Activated gamma-delta T cell treated with Interleukin-2 at 50 U/mL for 16 hours (primary cell): Measurements from ENCODE around the gene NEK7.

Experiments used
- DNase-seq: peaks from one replicate; pipeline ENCODE4 v3.0.0-alpha.2; 2020

Gene NEK7

DNA sequence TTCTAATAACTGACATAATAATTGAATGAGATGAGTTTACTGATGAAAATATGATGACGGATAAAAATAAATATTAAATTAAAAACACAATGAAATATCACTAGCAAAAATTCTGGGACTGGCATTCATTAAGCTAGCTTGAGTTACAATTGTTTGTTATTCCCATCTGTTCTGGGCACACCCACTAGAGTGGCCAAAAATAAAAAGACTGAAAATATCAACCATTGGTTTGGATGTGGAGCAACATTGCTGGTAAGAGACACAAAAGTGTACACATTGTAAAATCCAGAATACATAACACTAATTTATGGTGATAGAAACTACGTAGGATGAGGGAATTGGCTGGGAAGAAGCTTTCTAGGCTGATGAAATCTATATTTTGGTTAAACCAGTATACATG is 9.6 kb upstream of the NEK7 start:
- DNase-seq = no peak

GRCh38 chr1:198150369-198150768 is 6.4 kb upstream of the NEK7 start:
- DNase-seq = no peak

- no peak for DNase-seq
Observed at GRCh38 chr1:198151688-198152087, 5.1 kb upstream of the NEK7 start.

- DNase-seq = no peak
Observed at GRCh38 chr1:198153103-198153502, 3.7 kb upstream of the NEK7 start.

DNA sequence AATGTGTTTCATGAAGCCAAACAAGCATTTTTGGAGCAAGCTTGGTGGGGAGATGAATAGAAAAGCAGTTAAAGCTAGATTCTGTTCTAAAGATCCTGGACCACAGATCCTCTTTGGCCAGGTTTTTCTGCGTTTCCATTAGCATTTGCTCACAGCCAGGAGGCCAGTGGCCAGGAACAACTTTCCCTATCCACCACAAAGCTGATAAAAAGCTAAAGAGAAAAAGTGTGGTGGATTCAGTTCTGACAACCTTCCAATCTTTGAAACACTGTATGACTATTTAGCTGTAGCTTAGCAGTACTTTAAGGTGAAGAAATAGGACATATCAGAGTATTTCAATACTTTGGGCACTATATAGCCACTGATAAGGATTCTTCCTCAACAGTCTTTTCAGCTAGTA is 3.0 kb upstream of the NEK7 start:
- DNase-seq = no peak

GRCh38 chr1:198155253-198155652 is 1.5 kb upstream of the NEK7 start:
- no peak for DNase-seq

- DNase-seq = peak; percentile 69
Observed at GRCh38 chr1:198156111-198156744, 570 bp upstream of the NEK7 start.

DNA sequence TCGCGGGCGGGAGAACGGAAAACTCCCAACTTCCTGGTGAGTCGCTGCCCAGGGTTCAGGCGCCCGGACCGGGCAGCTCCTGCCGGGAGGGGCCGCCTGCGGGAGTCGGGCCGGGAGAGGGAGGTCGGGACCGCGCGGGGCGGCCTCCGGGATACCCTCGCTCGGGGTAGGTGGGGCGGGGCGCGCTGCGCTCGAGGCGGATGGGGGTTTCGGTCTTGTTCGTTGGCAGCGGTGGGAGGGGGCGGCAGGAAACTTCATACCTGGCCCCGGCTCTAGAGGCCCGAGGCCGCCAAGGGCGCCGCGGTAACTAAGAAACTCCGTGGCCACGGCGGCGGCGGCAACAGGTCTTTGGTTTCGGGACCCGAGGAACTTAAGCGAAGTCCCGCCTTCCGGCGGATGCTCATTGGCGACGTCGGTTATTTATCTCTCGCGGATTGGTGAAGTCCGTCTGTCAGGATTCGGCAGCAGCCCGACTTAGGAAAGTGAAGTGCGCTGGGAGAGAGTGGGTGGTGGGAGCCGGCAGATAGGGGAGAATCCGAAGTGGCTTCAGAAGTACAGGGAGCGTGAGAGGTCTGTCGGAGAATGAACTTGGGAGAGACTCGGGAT is 546 bp downstream of the NEK7 start:
- peak; percentile 75 for DNase-seq

DNA sequence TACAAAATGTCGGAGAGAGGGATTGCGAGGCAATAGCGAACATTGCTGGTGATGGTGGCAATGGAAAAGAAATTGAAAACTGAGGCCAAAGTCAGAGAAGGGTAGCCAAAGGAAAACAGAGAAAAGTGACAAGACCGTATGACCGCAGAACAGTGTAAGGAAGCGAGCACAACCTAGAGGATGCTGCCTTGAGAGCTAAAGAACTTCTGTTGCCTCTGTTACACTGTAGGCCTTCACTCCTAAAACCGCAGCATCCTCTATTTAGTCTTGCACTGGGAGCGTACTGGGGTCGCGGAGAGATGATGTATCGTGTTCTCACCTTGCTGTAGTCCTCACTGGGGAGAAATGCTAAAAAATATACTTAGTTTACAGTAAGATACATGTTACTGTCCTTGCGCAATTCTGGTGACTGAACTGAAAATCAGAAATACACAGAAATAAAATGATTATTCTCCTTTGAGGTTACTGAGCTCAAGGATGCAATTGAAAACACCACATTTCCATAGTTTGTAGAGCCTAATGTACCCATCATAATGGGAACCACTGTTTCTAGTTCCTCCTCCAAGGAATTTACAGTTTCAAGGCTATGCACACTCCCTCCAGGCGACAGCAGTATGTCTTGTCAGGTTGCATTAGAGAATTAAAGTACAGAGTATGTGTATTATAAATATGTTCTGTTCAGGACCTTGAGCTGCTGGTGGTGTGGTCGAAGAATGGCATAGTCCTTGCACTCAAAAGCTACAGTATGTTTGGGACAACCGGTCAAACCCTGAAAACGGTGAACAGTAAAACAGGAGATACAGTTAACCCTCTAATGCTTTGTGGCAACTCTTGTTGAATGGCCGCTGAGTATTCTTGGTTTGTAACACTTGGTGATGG is 1.3 kb downstream of the NEK7 start:
- peak; percentile 9 for DNase-seq

DNA sequence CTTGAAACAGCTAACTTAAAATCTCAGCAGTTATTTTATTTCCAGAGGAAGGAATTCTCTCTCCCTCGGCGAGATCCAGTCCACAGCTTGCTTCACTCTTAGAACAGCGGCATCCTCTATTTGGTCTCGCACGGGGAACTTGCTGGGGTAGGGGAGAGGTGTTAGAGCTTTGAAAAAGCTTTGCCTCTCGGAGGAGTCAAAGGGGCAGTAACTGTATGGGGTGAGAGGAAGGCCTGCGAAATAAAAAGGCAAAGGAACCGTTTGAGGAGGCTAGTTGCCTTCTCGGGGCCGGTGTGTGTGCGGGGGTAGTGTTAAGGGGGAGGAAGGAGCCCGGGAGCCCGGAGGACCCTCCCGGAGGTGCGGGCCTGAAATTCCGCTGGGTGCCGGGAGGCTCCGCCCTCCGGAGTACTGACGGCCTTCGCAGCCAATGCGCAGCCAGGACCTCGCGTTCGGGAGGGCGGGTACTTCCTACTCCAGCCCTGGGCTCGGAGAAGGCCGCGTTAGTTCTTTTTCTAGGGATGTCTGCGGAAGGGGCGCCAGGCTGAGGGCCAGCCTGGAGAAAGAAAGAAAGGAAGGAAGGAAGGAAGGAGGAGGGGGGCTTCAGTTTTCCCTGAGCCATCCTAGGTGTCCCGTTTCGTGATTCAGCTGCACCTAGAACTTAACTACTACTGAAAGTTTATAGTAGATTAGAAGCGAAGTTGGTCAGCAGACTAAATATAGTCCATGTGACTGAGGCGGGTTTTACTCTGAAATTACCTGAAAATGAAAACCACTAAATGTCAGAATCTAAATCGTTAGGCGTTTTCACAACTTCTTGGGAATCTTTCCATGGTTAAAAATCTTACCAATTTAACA is 2.2 kb downstream of the NEK7 start:
- DNase-seq = peak; percentile 82

DNA sequence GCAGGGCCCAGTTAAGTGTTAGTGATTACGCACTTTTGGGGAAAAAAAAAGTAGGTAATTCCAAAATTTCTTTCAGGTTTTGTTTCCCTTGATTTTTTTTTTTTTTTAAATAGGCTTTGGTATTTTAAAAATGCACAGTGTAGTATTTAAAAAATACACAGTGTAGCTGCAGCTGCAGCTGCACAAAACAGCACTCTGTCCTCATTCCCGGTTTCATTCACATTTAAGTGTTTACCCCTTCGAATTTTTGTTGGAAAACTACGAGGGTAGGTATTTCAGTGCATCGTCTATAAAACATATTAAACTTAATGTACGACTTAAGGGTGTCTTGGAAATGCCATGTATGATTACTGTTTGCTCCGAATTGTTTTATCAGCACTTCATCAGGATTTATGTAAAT is 3.4 kb downstream of the NEK7 start:
- no peak for DNase-seq

DNA sequence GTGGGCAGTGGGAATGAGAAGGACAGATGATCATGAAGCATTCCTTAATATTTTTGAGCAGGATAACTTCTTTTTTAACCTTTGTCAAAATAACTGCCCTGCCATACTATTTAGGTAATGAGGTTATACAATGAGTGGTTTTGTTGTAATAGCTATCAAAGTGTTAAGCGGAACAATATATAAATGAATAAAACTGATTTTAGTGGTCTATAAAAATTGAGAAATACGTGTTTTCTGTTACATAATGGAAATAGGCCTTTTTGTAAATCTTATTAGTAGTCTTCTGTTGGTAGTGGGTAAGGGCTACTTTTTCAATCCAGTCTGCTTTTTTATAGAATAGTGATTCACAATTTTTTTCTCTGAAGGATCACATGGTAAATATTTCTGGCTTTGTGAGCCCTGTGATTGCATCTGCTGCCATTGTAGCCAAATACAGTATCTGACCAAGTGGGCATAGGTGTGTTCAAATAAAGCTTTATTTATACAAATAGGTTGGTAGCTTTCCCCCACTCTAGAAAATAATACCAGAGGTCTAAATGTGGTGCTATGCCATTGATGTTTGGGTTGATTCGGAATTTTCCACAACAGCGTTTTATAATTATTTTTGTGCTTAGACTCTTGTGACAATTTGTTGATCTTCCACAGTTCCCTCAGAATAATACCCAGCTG is 4.3 kb downstream of the NEK7 start:
- no peak for DNase-seq

GRCh38 chr1:198161718-198162090 is 4.9 kb downstream of the NEK7 start:
- DNase-seq = no peak

DNA sequence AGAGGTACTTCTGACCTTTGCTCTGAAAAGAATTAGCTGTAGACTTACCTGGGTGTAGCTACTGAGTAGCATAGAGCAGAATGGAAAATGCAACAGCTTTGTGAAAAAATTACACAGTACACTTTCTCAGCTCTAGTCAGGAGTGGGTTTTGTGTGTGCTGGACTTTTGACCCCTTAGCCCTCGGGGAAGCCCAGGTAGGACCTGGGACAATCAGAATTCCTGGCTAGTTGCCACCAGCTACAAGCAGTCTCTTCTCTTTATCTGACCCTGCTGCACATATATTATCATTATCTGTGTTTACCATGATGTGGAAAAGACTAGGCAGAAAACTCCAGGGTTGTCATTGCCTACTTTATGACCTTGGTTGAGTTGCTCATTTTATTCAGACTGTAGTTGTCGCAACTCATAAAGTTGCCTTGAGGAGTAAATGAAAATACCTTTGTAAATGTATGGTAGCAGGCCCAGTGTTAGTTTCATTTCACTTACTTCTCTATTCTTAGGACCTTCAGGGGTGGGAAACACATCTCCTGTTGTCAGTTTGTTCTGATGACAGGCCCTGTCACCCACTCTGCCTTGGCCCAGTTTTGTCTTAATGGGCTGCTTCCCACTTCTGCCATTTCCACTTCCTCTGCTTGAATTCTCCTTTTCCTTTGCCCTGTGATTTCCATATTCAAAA is 5.4 kb downstream of the NEK7 start:
- no peak for DNase-seq

GRCh38 chr1:198165927-198166647 is 9.3 kb downstream of the NEK7 start:
- DNase-seq = no peak

- DNase-seq = no peak
Observed at GRCh38 chr1:198166900-198167299, 10.1 kb downstream of the NEK7 start.

- peak; percentile 35 for DNase-seq
Observed at GRCh38 chr1:198167436-198167934, 10.7 kb downstream of the NEK7 start.

GRCh38 chr1:198168227-198168626 is 11.4 kb downstream of the NEK7 start:
- DNase-seq = no peak

- DNase-seq = no peak
Observed at GRCh38 chr1:198169672-198170071, 12.9 kb downstream of the NEK7 start.

DNA sequence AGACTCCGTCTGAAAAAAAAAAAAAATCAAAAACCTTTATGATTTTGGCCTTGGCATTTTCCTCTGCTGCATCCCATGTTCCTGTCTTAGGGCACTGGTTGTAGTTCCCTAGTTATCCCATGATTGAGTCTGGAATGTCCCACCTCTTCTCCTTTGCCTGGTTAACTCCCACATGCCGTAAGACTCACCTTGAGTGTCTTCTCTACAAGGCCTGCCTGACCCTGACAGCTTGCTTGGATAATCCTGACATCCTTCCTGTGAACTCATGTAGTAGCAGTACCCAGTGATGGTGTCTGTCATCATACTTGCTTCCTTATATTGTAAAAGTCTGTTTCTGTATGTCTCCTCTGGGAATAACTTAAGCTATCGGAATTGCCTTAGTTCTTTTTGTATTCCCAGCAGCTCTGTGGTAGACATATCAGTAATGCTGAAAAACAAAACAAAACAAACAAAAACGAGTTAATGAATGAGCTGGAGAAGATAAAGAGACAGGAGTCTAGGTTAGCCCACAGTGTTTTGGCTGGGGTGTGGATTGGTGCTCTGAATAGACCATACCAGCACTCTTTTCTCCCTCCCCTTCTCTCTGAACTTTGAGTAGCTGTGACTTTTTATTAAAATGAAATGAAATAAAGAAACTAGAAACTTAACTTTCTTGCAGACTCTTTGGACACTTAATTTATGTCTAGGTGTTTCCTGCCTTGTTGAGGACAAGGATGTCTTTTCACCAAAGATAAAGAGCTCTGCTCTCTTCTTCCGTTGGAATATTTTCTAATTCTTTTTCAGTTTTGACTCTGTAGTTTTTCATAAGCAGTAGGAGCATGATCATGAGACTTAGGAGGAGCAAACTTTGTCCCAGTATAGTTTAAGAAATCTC is 15.1 kb downstream of the NEK7 start:
- DNase-seq = no peak
